Sigmoid colon (tissue), 7 donors: ENCODE measurements around the gene METAP1. TPM values are rescaled to one million over a fixed set of nuclear protein-coding genes. Genes with fewer than 3 reads are reported as not detected.
"Not testable (repeated sequence)": the region's sequence is repeated elsewhere in the genome, so short reads cannot be mapped to it uniquely, and the experiment has no call there.

Experiments used
- DNase-seq: peaks from one replicate; pipeline ENCODE4 v3.0.0-alpha.2; 2019
- H3K27ac ChIP-seq, 4 donors: fragments of 200-600 bp; sonication (generic); one replicate each; pipeline ENCODE4 v1.5.1; 2016 to 2019; ENCODE audit warnings: mild to moderate bottlenecking in 1 of 4
- H3K27me3 ChIP-seq, 3 donors: fragments of 200-600 bp; sonication (generic); one replicate each; pipeline ENCODE4 v1.5.1; 2019; ENCODE audit warnings: mild to moderate bottlenecking in 1 of 3
- H3K36me3 ChIP-seq, 4 donors: fragments of 200-600 bp; sonication (generic); one replicate each; pipeline ENCODE4 v1.5.1; 2016 to 2019
- H3K4me1 ChIP-seq, 4 donors: fragments of 200-600 bp; sonication (generic); one replicate each; pipeline ENCODE4 v1.5.1; 2017 to 2019
- H3K4me3 ChIP-seq, 4 donors: fragments of 200-600 bp; sonication (generic); one replicate each; pipeline ENCODE4 v1.5.1; 2017 to 2019; ENCODE audit warnings: mild to moderate bottlenecking in 2 of 4, moderate library complexity in 1 of 4
- H3K9me3 ChIP-seq, 4 donors: fragments of 200-600 bp in 3 of 4; sonication (generic) in 3 of 4; one replicate each; pipeline versions ENCODE4 v1.5.1 to v1.6.1; 2013 to 2019
- EP300 ChIP-seq, 4 donors: sonication (generic); formaldehyde crosslinking; IDR thresholded peaks; one replicate each; pipeline ENCODE4 v1.6.1; 2017; ENCODE audit warnings: antibody characterized with exemption in 4 of 4
- POLR2A ChIP-seq, 2 donors: fragments of 450-650 bp; IDR thresholded peaks; one replicate each; pipeline ENCODE4 v1.6.1; 2016; ENCODE audit warnings: antibody characterized with exemption in 2 of 2, mild to moderate bottlenecking in 2 of 2, moderate library complexity in 2 of 2
- POLR2AphosphoS5 ChIP-seq, 4 donors: sonication (generic); formaldehyde crosslinking; IDR thresholded peaks; one replicate each; pipeline ENCODE4 v1.6.1; 2017; ENCODE audit warnings: antibody characterized with exemption in 4 of 4
- WGBS, 2 donors: extraction: QIAGEN DNeasy Blood & Tissue Kit; methylation state at CpG; one replicate each; pipeline ENCODE4 v1.1.7; 2013; 5-methylcytosine and 5-hydroxymethylcytosine counted together
- intact Hi-C: fragments of 100-400 bp; cut with DNase I; formaldehyde crosslinking; loops from one replicate; pipeline ENCODE4 v1.15.1; 2023
- polyA plus RNA-seq, 3 donors: library from polyadenylated mRNA; stranded (reverse); fragments of 200-250 nt; gene quantifications; one replicate each; pipeline ENCODE4 v1.2.3, GENCODE V29; 2013
- total RNA-seq, 4 donors: library from RNA; depleted of rRNA; stranded (reverse); fragments of >200 nt; gene quantifications; one replicate each; pipeline ENCODE4 v1.1.0, GENCODE V29; 2016
- TF ChIP-seq, protein P1 (sequence below), 4 experiments: fragments of 450-650 bp in 3 of 4; fragments of 200-600 bp in 1 of 4; IDR thresholded peaks; one replicate each; pipeline ENCODE4 v1.5.1; 2016 to 2019; ENCODE audit warnings: antibody characterized with exemption in 4 of 4, mild to moderate bottlenecking in 3 of 4, moderate library complexity in 2 of 4
- donor health status: healthy with polysubstance abuse.
- donor health status: Bipolar disorder and iron deficiency.
- donor health status: healthy.

METAP1 gene
- total and polyA plus RNA-seq, 7 donors, result 34.2 to 56.0 (median 48.6) TPM

DNA sequence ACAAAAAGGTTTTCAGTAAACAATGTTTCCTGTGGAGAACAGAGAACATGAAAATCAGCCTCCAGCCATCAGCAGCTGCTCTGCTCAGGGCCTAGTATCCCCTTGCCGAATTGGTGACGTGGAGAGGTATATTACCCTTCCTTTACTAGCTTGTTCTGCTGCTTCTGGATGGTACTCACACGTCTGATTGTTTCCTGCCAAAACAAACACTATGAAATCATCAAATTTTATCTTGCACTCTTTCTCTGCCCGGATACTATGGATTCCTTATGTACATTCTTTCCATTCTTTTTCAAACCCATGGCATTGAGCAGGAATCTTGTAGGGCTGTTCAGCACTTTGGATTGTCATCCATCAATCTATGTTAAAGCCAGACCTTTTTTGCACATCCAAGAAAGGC, 18.8 kb upstream of the METAP1 start:
- TF ChIP-seq EP300 (IDR thresholded peaks at IDR 0.05) (no peak), POLR2AphosphoS5 (IDR thresholded peaks at IDR 0.05) (no peak), POLR2A (IDR thresholded peaks at IDR 0.05) (no peak)
- TF ChIP-seq, protein P1, sequence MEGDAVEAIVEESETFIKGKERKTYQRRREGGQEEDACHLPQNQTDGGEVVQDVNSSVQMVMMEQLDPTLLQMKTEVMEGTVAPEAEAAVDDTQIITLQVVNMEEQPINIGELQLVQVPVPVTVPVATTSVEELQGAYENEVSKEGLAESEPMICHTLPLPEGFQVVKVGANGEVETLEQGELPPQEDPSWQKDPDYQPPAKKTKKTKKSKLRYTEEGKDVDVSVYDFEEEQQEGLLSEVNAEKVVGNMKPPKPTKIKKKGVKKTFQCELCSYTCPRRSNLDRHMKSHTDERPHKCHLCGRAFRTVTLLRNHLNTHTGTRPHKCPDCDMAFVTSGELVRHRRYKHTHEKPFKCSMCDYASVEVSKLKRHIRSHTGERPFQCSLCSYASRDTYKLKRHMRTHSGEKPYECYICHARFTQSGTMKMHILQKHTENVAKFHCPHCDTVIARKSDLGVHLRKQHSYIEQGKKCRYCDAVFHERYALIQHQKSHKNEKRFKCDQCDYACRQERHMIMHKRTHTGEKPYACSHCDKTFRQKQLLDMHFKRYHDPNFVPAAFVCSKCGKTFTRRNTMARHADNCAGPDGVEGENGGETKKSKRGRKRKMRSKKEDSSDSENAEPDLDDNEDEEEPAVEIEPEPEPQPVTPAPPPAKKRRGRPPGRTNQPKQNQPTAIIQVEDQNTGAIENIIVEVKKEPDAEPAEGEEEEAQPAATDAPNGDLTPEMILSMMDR (IDR thresholded peaks at IDR 0.05), result no peak
- no peak overlapping the region for H3K27ac ChIP-seq
- H3K9me3 ChIP-seq, result no peaks in the 10 kb centered on the region
- no peak for DNase-seq
- intact Hi-C loops, result no loop called here
- H3K27me3 ChIP-seq, result no peaks in the 10 kb centered on the region
- no peaks in the 10 kb centered on the region for H3K4me1 ChIP-seq
- 26 to 64% methylated on average over 4 of the region's 4 CpGs for WGBS, 2 donors
- H3K4me3 ChIP-seq, result no peak overlapping the region
- no peaks in the 10 kb centered on the region for H3K36me3 ChIP-seq

DNA sequence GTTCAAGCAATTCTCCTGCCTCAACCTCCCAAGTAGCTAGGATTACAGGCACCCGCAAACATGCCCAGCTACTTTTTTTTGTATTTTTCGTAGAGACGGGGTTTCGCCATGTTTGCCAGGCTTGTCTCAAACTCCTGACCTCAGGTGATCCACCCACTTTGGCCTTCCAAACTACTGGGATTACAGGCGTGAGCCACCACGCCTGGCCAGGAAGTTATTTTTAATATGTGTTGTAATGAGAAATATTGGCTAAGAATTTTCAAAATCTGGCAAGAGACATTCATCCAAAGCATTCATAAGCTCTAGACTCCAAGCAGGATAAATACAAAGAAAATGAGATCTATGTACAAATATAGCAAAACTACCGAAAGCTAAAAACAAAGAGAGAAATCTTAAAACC, 18.0 kb upstream of the METAP1 start:
- H3K27ac ChIP-seq, result no peak overlapping the region
- WGBS, 2 donors, result 86 to 89% methylated on average over 7 of the region's 7 CpGs
- H3K27me3 ChIP-seq, result no peaks in the 10 kb centered on the region
- TF ChIP-seq POLR2AphosphoS5 (IDR thresholded peaks at IDR 0.05) (no peak), POLR2A (IDR thresholded peaks at IDR 0.05) (no peak), EP300 (IDR thresholded peaks at IDR 0.05) (no peak)
- TF ChIP-seq, protein P1 (IDR thresholded peaks at IDR 0.05), result no peak
- H3K4me3 ChIP-seq, result no peak overlapping the region
- no peaks in the 10 kb centered on the region for H3K36me3 ChIP-seq
- H3K4me1 ChIP-seq, result no peaks in the 10 kb centered on the region
- DNase-seq, result no peak
- intact Hi-C loops, result no loop called here
- H3K9me3 ChIP-seq, result no peaks in the 10 kb centered on the region

DNA sequence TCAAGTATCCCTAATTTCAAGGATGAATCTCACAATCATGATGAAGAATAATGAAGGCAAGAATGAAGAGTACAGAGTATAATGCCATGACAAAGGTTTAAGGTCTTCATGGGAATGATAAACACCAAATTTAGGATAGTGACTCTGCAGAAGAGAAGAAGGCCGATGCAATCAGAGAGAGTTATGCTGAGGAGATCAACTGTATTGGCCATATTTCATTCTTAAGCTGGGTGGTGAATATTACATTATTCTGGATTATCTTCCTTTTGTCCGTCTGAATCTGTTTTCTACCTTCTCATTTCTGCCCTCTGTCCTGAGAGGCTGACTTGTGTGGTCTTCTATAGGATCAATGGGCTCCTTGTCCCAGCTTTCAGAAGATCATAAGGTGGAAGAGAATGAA, 7.8 kb upstream of the METAP1 start:
- Histone ChIP-seq H3K9me3 (no peaks in the 10 kb centered on the region), H3K27me3 (no peaks in the 10 kb centered on the region), H3K4me3 (no peak overlapping the region), H3K4me1 (no peaks in the 10 kb centered on the region), H3K27ac (no peak overlapping the region), H3K36me3 (no peaks in the 10 kb centered on the region)
- intact Hi-C loops, result no loop called here
- WGBS, 2 donors, result 95% methylated on average over 2 of the region's 2 CpGs
- DNase-seq, result no peak
- TF ChIP-seq POLR2AphosphoS5 (IDR thresholded peaks at IDR 0.05) (no peak), EP300 (IDR thresholded peaks at IDR 0.05) (no peak), POLR2A (IDR thresholded peaks at IDR 0.05) (no peak)
- TF ChIP-seq, protein P1 (IDR thresholded peaks at IDR 0.05), result no peak

DNA sequence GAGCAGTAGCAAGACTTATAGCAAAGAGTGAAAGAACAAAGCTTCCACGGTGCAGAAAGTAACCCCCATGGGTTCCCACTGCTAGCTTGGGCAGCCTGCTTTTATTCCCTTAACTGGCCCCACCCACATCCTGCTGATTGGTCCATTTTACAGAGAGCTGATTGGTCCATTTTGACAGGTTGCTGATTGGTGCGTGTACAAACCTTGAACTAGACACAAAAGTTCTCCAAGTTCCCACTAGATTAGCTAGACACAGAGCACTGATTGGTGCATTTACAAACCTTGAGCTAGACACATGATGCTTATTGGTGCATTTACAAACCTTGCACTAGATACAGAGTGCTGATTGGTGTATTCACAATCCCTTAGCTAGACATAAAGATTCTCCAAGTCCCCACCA, 2.7 kb upstream of the METAP1 start:
- H3K36me3 ChIP-seq, H3K4me3 ChIP-seq, H3K27ac ChIP-seq, DNase-seq, H3K27me3 ChIP-seq, H3K9me3 ChIP-seq: not testable (repeated sequence)
- intact Hi-C loops, result loop anchor here (10.0 kb wide), 1 partner anchor 338 kb away; the partner anchor contains the start of gene TSPAN5
- H3K4me1 ChIP-seq, result peaks cover 0 to 21% (median 7%) of the 10 kb centered on the region in 4 donors
- WGBS, 2 donors, result 96 to 99% methylated on average over 2 of the region's 2 CpGs

DNA sequence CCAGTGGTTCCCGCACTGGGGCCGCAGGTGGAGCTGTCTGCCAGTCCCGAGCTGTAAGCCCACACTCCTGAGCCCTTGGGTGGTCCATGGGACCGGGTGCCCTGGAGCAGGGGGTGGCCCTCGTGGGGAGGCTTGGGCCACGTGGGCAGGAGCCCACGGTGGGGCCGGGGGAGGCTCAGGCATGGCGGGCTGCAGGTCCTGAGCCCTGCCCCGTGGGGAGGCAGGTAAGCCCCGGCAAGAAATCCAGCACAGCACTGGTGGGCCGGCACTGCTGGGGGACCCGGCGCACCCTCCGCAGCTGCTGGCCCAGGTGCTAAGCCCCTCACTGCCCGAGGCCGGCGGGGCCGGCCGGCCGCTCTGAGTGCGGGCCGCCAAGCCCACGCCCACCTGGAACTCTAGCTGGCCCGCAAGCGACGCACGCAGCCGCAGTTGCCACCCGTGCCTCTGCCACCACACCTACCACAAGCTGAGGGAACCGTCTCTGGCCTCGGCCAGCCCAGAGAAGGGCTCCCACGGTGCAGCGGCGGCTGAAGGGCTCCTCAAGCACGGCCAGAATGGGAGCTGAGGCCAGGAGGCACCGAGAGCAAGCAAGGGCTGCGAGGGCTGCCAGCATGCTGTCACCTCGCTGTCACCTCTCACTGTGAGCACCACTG, 2.0 kb upstream of the METAP1 start:
- H3K4me1 ChIP-seq, result peaks cover 0 to 23% (median 12%) of the 10 kb centered on the region in 4 donors
- H3K36me3 ChIP-seq, result no peaks in the 10 kb centered on the region
- H3K4me3 ChIP-seq, result no peak overlapping the region
- no peak overlapping the region for H3K27ac ChIP-seq
- no peak for TF ChIP-seq POLR2AphosphoS5 (IDR thresholded peaks at IDR 0.05)
- TF ChIP-seq, protein P1 (IDR thresholded peaks at IDR 0.05), result no peak
- TF ChIP-seq POLR2A (IDR thresholded peaks at IDR 0.05), result no peak
- TF ChIP-seq EP300 (IDR thresholded peaks at IDR 0.05), result no peak
- no peaks in the 10 kb centered on the region for H3K27me3 ChIP-seq
- no peak for DNase-seq
- WGBS, 2 donors, result 97% methylated on average over 39 of the region's 39 CpGs
- intact Hi-C loops, result loop anchor here (1.0 to 10.0 kb wide), 5 partner anchors 65 to 733 kb away; partner anchors contain the start of genes ADH5, EIF4E, RAP1GDS1 and TSPAN5
- H3K9me3 ChIP-seq, result no peaks in the 10 kb centered on the region
